Smooth muscle cell of the coronary artery (primary cell): ENCODE results near the gene TIMM44. TPM values are rescaled to one million over a fixed set of nuclear protein-coding genes. Genes with fewer than 3 reads are reported as not detected.

Experiments used
- total RNA-seq: library from RNA; depleted of rRNA; stranded (reverse); fragments of >200 nt; gene quantifications from 2 replicates; pipeline ENCODE4 v1.2.3, GENCODE V29; 2014; ENCODE audit warnings: low replicate concordance

TIMM44 gene
- 56.6 and 66.4 TPM in 2 replicates for total RNA-seq

GRCh38 chr19:7943444-7944176 is at the start of gene TIMM44:
TIMM44 (minus strand) TSS chr19:7943666; CDS start chr19:7943651, 15 bp downstream.

DNA sequence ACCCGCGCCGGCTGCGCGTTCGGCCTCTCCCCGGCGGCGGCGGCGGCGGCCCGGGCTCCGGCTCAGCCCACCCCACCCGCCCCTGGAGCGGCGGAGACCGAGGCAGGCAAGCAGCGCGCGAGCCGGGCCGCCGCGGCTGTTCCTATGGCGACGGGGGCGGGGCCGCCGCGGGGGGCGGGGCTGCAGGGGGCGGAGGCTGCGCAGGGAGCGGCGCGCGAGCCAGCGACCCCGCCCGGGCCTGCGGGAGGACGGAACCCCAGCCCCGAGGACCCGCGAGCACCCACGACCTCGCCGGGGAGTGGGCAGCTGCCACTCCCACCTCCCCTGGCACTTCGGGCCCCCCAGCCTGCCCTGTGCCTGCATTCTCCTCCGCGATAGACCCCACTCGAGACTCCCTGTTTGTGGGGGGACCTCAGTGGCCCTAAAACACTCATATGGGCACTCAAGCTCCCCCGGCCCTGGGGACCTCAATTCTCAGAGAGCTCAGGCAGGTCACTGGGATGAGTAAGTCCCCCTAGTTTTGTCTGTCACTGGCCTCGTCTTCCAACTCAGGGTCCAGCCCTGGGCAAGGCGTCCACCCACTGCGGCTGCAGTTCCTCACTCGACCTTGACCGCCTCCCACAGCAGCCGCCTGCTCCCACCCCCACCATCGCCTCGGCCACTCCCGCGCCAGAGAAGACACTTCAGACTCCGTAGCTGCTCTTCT is 17.3 kb downstream of the TIMM44 start, which contains the start of gene CTXN1:
CTXN1 (minus strand) TSS at position 115 of the 706 bp plus-strand sequence. CDS start 597 bp downstream, outside the sequence.

GRCh38 chr19:7919610-7920518 is 23.6 kb downstream of the TIMM44 start, which contains the start of gene SNAPC2:
SNAPC2 (plus strand) TSS chr19:7920338; CDS start chr19:7920367, 29 bp downstream.

DNA sequence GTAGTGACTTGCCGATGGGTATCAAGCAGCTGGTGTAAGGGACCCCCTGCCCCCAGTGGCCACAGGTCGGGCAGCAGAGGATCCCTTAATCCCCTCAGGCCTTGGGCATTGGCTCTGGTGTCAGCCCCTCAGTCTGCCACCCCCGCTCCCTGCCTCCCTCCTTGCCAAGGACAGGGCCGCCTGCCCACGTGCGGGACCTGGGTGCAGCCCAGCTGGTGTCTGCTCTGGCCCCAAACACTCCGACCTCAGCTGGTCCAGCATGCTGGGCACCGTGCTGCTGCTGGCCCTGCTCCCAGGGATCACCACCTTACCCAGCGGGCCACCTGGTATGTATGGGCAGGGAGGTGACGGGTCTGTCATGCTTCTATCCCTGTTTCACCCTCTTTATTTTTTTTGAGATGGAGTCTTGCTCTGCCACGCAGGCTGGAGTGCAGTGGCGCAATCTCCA is 28.8 kb downstream of the TIMM44 start, which contains the start of gene TGFBR3L:
TGFBR3L (plus strand) TSS at position 233 of the 448 bp plus-strand sequence.

GRCh38 chr19:7903244-7904073 is 40.0 kb downstream of the TIMM44 start, which contains the start of gene MAP2K7:
MAP2K7 (plus strand) TSS chr19:7903877; CDS start chr19:7903945, 68 bp downstream.

DNA sequence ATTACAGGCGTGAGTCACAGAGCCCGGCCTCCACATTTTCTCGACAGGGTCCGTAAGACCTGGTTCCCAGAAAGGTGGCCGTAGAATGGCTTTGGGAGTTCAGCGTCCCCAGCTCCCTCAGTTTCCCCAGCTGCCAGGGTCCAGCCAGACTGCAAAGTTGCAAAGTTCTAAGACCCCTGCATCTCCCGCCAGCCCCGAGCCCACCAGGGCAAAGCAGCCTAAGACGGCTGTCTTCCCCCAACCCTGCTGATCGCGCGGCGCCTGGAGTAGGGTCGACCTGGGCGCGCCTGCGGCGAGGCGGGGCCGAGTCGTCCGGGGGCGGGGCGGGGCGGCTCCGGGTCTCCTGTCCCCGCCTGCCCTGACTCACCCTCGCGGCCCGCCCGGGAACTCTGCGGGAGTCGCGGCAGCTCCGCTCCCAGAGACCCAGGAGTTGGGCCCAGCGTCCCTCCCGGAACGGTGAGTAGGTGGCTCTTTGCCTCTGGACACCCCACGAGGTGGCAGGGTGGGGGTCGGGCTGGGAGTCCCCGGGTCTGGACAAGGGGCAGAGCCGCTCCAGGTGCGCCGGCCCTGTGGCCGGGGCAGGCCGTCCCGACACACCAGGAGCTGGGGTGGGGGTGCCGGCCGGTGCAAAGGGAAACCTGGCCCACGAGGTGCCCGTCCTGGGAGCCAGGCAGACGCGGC is 55.2 kb downstream of the TIMM44 start, which contains the start of gene LRRC8E:
LRRC8E (plus strand) TSS at position 366 of the 681 bp plus-strand sequence. CDS start 7,094 bp downstream, outside the sequence.

Other genes with a start within 250 kb of the TIMM44 start
- gene FCER2, start 241.5 kb downstream of the TIMM44 start, total RNA-seq: not detected in 2 replicates
- gene CLEC4G, start 211.6 kb downstream of the TIMM44 start, total RNA-seq: not detected in 2 replicates
- not detected in 2 replicates for gene CD209, start 196.1 kb downstream of the TIMM44 start, total RNA-seq
- not detected in 2 replicates for gene CLEC4M, start 180.4 kb downstream of the TIMM44 start, total RNA-seq
- gene EVI5L, start 113.4 kb downstream of the TIMM44 start, total RNA-seq: 13.1 and 16.2 TPM in 2 replicates
- gene PRR36, start 69.3 kb downstream of the TIMM44 start, total RNA-seq: not detected in 2 replicates
- gene LRRC8E, start 55.2 kb downstream of the TIMM44 start, total RNA-seq: 4.3 and 5.6 TPM in 2 replicates
- gene MAP2K7, start 39.8 kb downstream of the TIMM44 start, total RNA-seq: 8.1 and 9.4 TPM in 2 replicates
- gene TGFBR3L, start 28.8 kb downstream of the TIMM44 start, total RNA-seq: 1.3 TPM in 1 of 2 replicates, not detected in the other
- gene SNAPC2, start 23.3 kb downstream of the TIMM44 start, total RNA-seq: 7.3 and 13.7 TPM in 2 replicates
- gene CTXN1, start 17.5 kb downstream of the TIMM44 start, total RNA-seq: 0.12 and 2.8 TPM in 2 replicates
- 17.4 and 37.5 TPM in 2 replicates for gene ELAVL1, start 62.0 kb upstream of the TIMM44 start, total RNA-seq
- not detected in 2 replicates for gene CCL25, start 109.1 kb upstream of the TIMM44 start, total RNA-seq
- gene FBN3, start 205.9 kb upstream of the TIMM44 start, total RNA-seq: not detected in 2 replicates